Kidney (tissue), 14 donors: ENCODE measurements around the gene EGR2. TPM values are rescaled to one million over a fixed set of nuclear protein-coding genes. Genes with fewer than 3 reads are reported as not detected.
A peak's percentile ranks its signal among the peaks of the same experiment; 100 is the strongest.

Source experiments
- DNase-seq, 5 donors: peaks; one replicate each; pipeline ENCODE4 v3.0.0-alpha.2; 2013 to 2020
- FAIRE-seq: peaks from 2 replicates; lab custom pipeline; 2012; peaks lifted over from hg19 to GRCh38; lab: Jason Lieb, UNC
- H3K27ac ChIP-seq, 2 donors: one replicate each; pipeline ENCODE4 v1.7.0; 2013; ENCODE audit warnings: low read depth in 2 of 2, low read length in 2 of 2, inconsistent platforms in 1 of 2
- H3K27me3 ChIP-seq: one replicate; pipeline ENCODE4 v1.7.1; 2013; ENCODE audit warnings: low read length, inconsistent platforms; ENCODE audit not compliant: control insufficient read depth, insufficient read depth
- H3K36me3 ChIP-seq, 3 donors: one replicate each; pipeline versions ENCODE4 v1.7.0 to v1.7.1; 2013; ENCODE audit warnings: low read length in 3 of 3, control low read depth in 1 of 3, inconsistent platforms in 1 of 3; ENCODE audit not compliant: insufficient read depth in 3 of 3, control insufficient read depth in 2 of 3
- H3K4me1 ChIP-seq, 3 donors: one replicate each; pipeline versions ENCODE4 v1.7.0 to v1.7.1; 2013; ENCODE audit warnings: low read length in 3 of 3, inconsistent platforms in 1 of 3, low read depth in 1 of 3; ENCODE audit not compliant: control insufficient read depth in 2 of 3, insufficient read depth in 2 of 3
- H3K4me3 ChIP-seq, 3 donors: one replicate each; pipeline versions ENCODE4 v1.7.0 to v1.8.1; 2013; ENCODE audit warnings: low read length in 3 of 3, control low read depth in 1 of 3, inconsistent platforms in 1 of 3
- H3K9ac ChIP-seq, 3 donors: one replicate each; pipeline versions ENCODE4 v1.7.0 to v1.7.1; 2013; ENCODE audit warnings: low read length in 3 of 3, control low read depth in 1 of 3, inconsistent platforms in 1 of 3
- H3K9me3 ChIP-seq, 3 donors: one replicate each; pipeline versions ENCODE4 v1.7.0 to v1.7.1; 2013; ENCODE audit warnings: low read length in 3 of 3, control low read depth in 1 of 3, inconsistent platforms in 1 of 3; ENCODE audit not compliant: control insufficient read depth in 2 of 3, insufficient read depth in 1 of 3
- CTCF ChIP-seq: IDR thresholded peaks from 3 replicates; pipeline ENCODE4 v1.5.1; 2012; ENCODE audit warnings: mild to moderate bottlenecking, moderate library complexity, borderline replicate concordance; ENCODE audit not compliant: insufficient read depth; ENCODE audit errors: extremely low read depth
- intact Hi-C: fragments of 100-400 bp; cut with DNase I; formaldehyde crosslinking; loops from one replicate; pipeline ENCODE4 v1.11.1; 2022
- polyA plus RNA-seq: library from polyadenylated mRNA; stranded (reverse); fragments of 350-450 nt; fragmentation: Illumina TruSeq; extraction: RNeasy Lipid Tissue Mini Kit (QIAGEN cat#74804); gene quantifications from one replicate; pipeline ENCODE4 v1.2.3, GENCODE V29; 2014; ENCODE audit warnings: low read depth, low replicate concordance; ENCODE audit not compliant: insufficient read depth
- total RNA-seq: library from RNA; stranded (reverse); fragmentation: NEBNext Ultra II Directional; extraction: Animal tissue kit (Norgen Biotek cat#: 25700); gene quantifications from one replicate; pipeline ENCODE4 v1.2.1, GENCODE V29; 2021
- donor health status: control.
- donor health status: control.
- donor health status: control.
- donor health status: control.
- donor health status: control.
- donor health status: DM: yes; HTN: yes; CAD: no.
- donor health status: Normal renal cell carcinoma (clear cell type).

EGR2 gene
- total and polyA plus RNA-seq, 2 donors from 2014 or later, result 0.30 to 1.6 TPM

- Histone ChIP-seq H3K9ac (no peak overlapping the region), H3K4me3 (no peak overlapping the region), H3K27me3 (peaks cover 5% of the 10 kb centered on the region), H3K36me3 (no peaks in the 10 kb centered on the region), H3K4me1 (peaks cover 0 to 16% (median 3%) of the 10 kb centered on the region in 3 donors), H3K9me3 (no peaks in the 10 kb centered on the region), H3K27ac (no peak overlapping the region)
- intact Hi-C loops, result no loop called here
- no peak for TF ChIP-seq CTCF
- FAIRE-seq (no peak), DNase-seq (peak in 1 of 5 donors; percentile 54)
Observed at GRCh38 chr10:62819141-62819920, 3.2 kb upstream of the EGR2 start.

- H3K36me3 ChIP-seq, result no peaks in the 10 kb centered on the region
- H3K27me3 ChIP-seq, result peaks cover 11% of the 10 kb centered on the region
- no peaks in the 10 kb centered on the region for H3K9me3 ChIP-seq
- H3K9ac ChIP-seq, result no peak overlapping the region
- FAIRE-seq, result no peak
- H3K27ac ChIP-seq, result no peak overlapping the region
- intact Hi-C loops, result no loop called here
- peak; percentile 3 for TF ChIP-seq CTCF
- H3K4me1 ChIP-seq, result peaks cover 0 to 16% (median 3%) of the 10 kb centered on the region in 3 donors
- H3K4me3 ChIP-seq, result peak overlapping the region in 2 of 3 donors; percentile 20 to 98
- peak; percentile 56 to 79 (median 70) for DNase-seq
Observed at GRCh38 chr10:62818426-62819011, 2.4 kb upstream of the EGR2 start.

GRCh38 chr10:62817766-62818425 lies 1.7 kb upstream of the EGR2 start:
- peak overlapping the region; percentile 87 to 98 (median 88) for H3K4me3 ChIP-seq
- peak overlapping the region in 2 of 3 donors; percentile 69 to 94 for H3K9ac ChIP-seq
- H3K36me3 ChIP-seq, result no peaks in the 10 kb centered on the region
- H3K9me3 ChIP-seq, result no peaks in the 10 kb centered on the region
- peaks cover 0 to 16% (median 3%) of the 10 kb centered on the region in 3 donors for H3K4me1 ChIP-seq
- TF ChIP-seq CTCF, result peak; percentile 68
- FAIRE-seq (no peak), DNase-seq (peak; percentile 83 to 94 (median 91))
- H3K27me3 ChIP-seq, result peaks cover 11% of the 10 kb centered on the region
- H3K27ac ChIP-seq, result no peak overlapping the region
- intact Hi-C loops, result no loop called here
